ENCODE measurements around the gene EME2. TPM values are rescaled to one million over a fixed set of nuclear protein-coding genes. Genes with fewer than 3 reads are reported as not detected.

EME2 gene
- total and polyA plus RNA-seq, 2 experiments from 2014 or later: 4.1 to 15.0 TPM

DNA sequence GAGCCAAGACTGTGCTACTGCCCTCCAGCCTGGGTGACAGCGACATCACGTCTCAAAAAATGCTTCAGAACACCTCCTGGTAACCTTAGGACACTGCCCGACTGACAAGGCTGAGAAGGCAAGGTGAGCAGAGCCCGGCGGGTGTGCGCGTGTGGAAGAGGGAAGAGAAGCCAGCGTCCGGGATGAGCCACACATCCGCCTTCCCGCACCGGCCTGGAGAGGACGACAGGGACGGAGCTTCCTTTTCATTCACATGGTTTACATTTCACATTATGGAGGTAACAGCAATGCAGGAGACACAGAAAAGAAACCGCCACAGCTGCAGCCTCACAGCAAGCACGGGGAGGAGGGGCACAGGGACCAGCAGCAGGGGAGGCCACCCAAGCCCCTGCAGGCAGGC lies 37.5 kb downstream of the EME2 start (continued):
- TF ChIP-seq, protein P1, sequence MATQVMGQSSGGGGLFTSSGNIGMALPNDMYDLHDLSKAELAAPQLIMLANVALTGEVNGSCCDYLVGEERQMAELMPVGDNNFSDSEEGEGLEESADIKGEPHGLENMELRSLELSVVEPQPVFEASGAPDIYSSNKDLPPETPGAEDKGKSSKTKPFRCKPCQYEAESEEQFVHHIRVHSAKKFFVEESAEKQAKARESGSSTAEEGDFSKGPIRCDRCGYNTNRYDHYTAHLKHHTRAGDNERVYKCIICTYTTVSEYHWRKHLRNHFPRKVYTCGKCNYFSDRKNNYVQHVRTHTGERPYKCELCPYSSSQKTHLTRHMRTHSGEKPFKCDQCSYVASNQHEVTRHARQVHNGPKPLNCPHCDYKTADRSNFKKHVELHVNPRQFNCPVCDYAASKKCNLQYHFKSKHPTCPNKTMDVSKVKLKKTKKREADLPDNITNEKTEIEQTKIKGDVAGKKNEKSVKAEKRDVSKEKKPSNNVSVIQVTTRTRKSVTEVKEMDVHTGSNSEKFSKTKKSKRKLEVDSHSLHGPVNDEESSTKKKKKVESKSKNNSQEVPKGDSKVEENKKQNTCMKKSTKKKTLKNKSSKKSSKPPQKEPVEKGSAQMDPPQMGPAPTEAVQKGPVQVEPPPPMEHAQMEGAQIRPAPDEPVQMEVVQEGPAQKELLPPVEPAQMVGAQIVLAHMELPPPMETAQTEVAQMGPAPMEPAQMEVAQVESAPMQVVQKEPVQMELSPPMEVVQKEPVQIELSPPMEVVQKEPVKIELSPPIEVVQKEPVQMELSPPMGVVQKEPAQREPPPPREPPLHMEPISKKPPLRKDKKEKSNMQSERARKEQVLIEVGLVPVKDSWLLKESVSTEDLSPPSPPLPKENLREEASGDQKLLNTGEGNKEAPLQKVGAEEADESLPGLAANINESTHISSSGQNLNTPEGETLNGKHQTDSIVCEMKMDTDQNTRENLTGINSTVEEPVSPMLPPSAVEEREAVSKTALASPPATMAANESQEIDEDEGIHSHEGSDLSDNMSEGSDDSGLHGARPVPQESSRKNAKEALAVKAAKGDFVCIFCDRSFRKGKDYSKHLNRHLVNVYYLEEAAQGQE (IDR thresholded peaks at IDR 0.05; ENCODE audit: unreplicated experiment): no peak
- TF ChIP-seq ZNF331 (CRISPR knock-in tag; IDR thresholded peaks at IDR 0.05; ENCODE audit: low read depth) (no peak), NANOG (IDR thresholded peaks at IDR 0.05; ENCODE audit: borderline replicate concordance) (no peak), POLR2AphosphoS5 (IDR thresholded peaks at IDR 0.05; ENCODE audit: low read depth) (no peak), CREB1 (CRISPR knock-in tag; IDR thresholded peaks at IDR 0.05; ENCODE audit: low read depth) (no peak)

DNA sequence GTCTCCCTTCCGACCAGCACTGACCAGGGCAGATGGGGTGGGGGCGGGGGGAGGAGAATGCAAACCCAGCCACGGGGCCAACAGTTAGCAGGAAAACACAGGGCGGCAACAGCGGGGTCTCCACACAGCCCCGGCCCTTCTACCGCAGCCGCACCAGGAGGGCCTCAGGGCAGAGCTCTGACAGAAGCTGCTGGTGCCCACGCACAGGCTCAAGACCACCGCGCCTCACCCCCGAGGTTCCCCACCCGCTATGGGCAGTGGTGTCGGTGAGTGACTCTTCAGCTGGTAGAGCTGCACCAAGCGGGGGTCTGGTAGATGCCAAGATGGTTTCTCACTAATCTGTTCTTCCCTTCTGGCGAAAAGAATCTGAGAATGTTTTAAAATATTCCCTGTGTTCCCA lies 37.9 kb downstream of the EME2 start:
- no peaks in the 10 kb centered on the region for H3K9me2 ChIP-seq (ENCODE audit: insufficient read depth)
- no peaks in the 10 kb centered on the region; the same call in 1 of the 2 replicates for H3F3A ChIP-seq (replicated peaks; ENCODE audit: low read depth)
- ATAC-seq (no peak), DNase-seq (ENCODE audit: low spot score) (no peak)
- Mint-ChIP-seq H3K27me3 (ENCODE audit: insufficient read depth, low read depth, poor library complexity) (peaks cover 4% of the 10 kb centered on the region), H3K4me1 (no peaks in the 10 kb centered on the region), H3K9me3 (peaks cover 8% of the 10 kb centered on the region; the same call in 2 of the 3 replicates), H3K4me3 (no peak overlapping the region), H3K27ac (no peak overlapping the region), H3K36me3 (ENCODE audit: low read depth) (peaks cover 30% of the 10 kb centered on the region)
- no peak overlapping the region for H3K4me2 ChIP-seq
- H3K27me3 ChIP-seq (ENCODE audit: insufficient read depth): no peaks in the 10 kb centered on the region
- H3K4me3 ChIP-seq: no peak overlapping the region
- H3K4me1 ChIP-seq (ENCODE audit: insufficient read depth): no peaks in the 10 kb centered on the region
- H2AFZ ChIP-seq: no peak overlapping the region
- H3K27ac ChIP-seq (ENCODE audit: low read depth): no peak overlapping the region
- no peak for TF ChIP-seq JUNB (IDR thresholded peaks at IDR 0.05; ENCODE audit: unreplicated experiment)
- TF ChIP-seq, protein P1 (IDR thresholded peaks at IDR 0.05; ENCODE audit: unreplicated experiment): no peak
- no peak for TF ChIP-seq POLR2AphosphoS5 (IDR thresholded peaks at IDR 0.05; ENCODE audit: low read depth)
- TF ChIP-seq EZH2phosphoT487 (IDR thresholded peaks at IDR 0.05; ENCODE audit: unreplicated experiment): no peak
- TF ChIP-seq, protein P2, sequence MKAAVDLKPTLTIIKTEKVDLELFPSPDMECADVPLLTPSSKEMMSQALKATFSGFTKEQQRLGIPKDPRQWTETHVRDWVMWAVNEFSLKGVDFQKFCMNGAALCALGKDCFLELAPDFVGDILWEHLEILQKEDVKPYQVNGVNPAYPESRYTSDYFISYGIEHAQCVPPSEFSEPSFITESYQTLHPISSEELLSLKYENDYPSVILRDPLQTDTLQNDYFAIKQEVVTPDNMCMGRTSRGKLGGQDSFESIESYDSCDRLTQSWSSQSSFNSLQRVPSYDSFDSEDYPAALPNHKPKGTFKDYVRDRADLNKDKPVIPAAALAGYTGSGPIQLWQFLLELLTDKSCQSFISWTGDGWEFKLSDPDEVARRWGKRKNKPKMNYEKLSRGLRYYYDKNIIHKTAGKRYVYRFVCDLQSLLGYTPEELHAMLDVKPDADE (IDR thresholded peaks at IDR 0.05): no peak
- no peak for TF ChIP-seq ZNF331 (CRISPR knock-in tag; IDR thresholded peaks at IDR 0.05; ENCODE audit: low read depth)
- TF ChIP-seq CREB1 (CRISPR knock-in tag; IDR thresholded peaks at IDR 0.05; ENCODE audit: low read depth): no peak
- H3K79me2 ChIP-seq (replicated peaks; ENCODE audit: insufficient read depth): no peaks in the 10 kb centered on the region; the same call in 1 of the 2 replicates
- no peaks in the 10 kb centered on the region for H3K36me3 ChIP-seq (ENCODE audit: insufficient read depth)
- no peaks in the 10 kb centered on the region; the same call in 1 of the 2 replicates for H4K20me1 ChIP-seq (replicated peaks; ENCODE audit: insufficient read depth)

All from GM23338 (cell line).